ENCODE data around the gene HRAS. TPM values are rescaled to one million over a fixed set of nuclear protein-coding genes. Genes with fewer than 3 reads are reported as not detected.
A peak's percentile ranks its signal among the peaks of the same experiment; 100 is the strongest.

The HRAS gene
- total and polyA plus RNA-seq, 2 of the 13 experiments (the other 11 are each of a cell fraction or from before 2014, with no cell fraction given): 32.9 to 50.0 TPM

DNA sequence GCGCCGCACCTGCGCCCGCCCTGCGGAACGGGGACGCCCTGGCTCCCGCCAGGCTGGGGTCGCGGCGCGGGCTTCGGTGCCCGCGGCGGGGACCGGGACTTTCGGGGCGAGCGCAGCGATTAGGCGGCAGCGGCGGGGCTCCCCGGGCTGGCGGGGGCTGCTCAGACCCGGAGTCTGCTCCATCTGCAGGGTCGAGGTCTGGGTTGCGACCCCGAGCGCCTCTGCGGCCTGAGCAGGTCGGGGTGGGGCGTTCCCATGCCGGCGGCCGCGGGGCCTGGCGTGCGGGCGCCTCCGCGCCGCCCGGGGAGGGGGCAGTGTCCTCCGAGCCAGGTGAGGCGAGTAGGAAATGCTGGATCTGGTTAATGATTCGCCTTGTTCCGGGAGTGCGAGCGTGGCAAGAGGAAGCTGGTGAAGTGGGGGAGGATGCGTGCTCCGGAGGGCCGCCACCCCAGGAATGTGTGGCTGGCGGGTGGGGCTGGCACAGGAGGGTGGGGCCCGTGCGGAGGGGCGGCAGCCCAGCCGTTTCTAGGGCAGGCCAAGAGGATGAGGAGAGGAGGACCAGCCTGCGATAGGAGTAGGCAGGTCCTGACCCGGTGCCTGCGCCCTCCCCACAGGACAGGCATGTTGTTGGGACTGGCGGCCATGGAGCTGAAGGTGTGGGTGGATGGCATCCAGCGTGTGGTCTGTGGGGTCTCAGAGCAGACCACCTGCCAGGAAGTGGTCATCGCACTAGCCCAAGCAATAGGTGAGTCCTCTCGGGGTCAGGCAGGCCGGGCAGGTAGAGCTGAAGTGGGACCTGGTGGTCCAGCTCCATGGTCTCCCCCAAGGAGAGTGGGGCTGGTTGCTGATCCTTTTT is 26.0 kb upstream of the HRAS start (continued):
- TF ChIP-seq NFE2L1 (CRISPR knock-in tag; IDR thresholded peaks at IDR 0.05; ENCODE audit: borderline replicate concordance) (no peak), ZNF709 (CRISPR knock-in tag; IDR thresholded peaks at IDR 0.05) (0 out of 2 replicates have a peak, but pooled peaks have one; percentile 60), MAZ (IDR thresholded peaks at IDR 0.05; ENCODE audit: borderline replicate concordance, low read depth, low read length) (peak; percentile 75), MAZ (CRISPR knock-in tag; IDR thresholded peaks at IDR 0.05; ENCODE audit: low read depth) (peak; percentile 66), ZNF431 (CRISPR knock-in tag; IDR thresholded peaks at IDR 0.05; ENCODE audit: borderline replicate concordance, low read depth) (no peak), MIXL1 (CRISPR knock-in tag; IDR thresholded peaks at IDR 0.05) (no peak), MEF2D (CRISPR knock-in tag; IDR thresholded peaks at IDR 0.05) (0 out of 2 replicates have a peak, but pooled peaks have one; percentile 38), SP4 (CRISPR knock-in tag; IDR thresholded peaks at IDR 0.05) (no peak), YEATS4 (CRISPR knock-in tag; IDR thresholded peaks at IDR 0.05; ENCODE audit: borderline replicate concordance) (peak; percentile 88)
- TF ChIP-seq, protein P1, sequence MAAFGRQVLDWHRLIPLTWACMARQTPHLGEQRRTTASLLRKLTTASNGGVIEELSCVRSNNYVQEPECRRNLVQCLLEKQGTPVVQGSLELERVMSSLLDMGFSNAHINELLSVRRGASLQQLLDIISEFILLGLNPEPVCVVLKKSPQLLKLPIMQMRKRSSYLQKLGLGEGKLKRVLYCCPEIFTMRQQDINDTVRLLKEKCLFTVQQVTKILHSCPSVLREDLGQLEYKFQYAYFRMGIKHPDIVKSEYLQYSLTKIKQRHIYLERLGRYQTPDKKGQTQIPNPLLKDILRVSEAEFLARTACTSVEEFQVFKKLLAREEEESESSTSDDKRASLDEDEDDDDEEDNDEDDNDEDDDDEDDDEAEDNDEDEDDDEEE (CRISPR knock-in tag; IDR thresholded peaks at IDR 0.05): no peak
- TF ChIP-seq, protein P2, sequence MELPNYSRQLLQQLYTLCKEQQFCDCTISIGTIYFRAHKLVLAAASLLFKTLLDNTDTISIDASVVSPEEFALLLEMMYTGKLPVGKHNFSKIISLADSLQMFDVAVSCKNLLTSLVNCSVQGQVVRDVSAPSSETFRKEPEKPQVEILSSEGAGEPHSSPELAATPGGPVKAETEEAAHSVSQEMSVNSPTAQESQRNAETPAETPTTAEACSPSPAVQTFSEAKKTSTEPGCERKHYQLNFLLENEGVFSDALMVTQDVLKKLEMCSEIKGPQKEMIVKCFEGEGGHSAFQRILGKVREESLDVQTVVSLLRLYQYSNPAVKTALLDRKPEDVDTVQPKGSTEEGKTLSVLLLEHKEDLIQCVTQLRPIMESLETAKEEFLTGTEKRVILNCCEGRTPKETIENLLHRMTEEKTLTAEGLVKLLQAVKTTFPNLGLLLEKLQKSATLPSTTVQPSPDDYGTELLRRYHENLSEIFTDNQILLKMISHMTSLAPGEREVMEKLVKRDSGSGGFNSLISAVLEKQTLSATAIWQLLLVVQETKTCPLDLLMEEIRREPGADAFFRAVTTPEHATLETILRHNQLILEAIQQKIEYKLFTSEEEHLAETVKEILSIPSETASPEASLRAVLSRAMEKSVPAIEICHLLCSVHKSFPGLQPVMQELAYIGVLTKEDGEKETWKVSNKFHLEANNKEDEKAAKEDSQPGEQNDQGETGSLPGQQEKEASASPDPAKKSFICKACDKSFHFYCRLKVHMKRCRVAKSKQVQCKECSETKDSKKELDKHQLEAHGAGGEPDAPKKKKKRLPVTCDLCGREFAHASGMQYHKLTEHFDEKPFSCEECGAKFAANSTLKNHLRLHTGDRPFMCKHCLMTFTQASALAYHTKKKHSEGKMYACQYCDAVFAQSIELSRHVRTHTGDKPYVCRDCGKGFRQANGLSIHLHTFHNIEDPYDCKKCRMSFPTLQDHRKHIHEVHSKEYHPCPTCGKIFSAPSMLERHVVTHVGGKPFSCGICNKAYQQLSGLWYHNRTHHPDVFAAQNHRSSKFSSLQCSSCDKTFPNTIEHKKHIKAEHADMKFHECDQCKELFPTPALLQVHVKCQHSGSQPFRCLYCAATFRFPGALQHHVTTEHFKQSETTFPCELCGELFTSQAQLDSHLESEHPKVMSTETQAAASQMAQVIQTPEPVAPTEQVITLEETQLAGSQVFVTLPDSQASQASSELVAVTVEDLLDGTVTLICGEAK (IDR thresholded peaks at IDR 0.05): no peak
- TF ChIP-seq, protein P2 (CRISPR knock-in tag; IDR thresholded peaks at IDR 0.05): no peak
- TF ChIP-seq, protein P3, sequence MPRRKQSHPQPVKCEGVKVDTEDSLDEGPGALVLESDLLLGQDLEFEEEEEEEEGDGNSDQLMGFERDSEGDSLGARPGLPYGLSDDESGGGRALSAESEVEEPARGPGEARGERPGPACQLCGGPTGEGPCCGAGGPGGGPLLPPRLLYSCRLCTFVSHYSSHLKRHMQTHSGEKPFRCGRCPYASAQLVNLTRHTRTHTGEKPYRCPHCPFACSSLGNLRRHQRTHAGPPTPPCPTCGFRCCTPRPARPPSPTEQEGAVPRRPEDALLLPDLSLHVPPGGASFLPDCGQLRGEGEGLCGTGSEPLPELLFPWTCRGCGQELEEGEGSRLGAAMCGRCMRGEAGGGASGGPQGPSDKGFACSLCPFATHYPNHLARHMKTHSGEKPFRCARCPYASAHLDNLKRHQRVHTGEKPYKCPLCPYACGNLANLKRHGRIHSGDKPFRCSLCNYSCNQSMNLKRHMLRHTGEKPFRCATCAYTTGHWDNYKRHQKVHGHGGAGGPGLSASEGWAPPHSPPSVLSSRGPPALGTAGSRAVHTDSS (CRISPR knock-in tag; conservative IDR thresholded peaks at IDR 0.05): no peak
- TF ChIP-seq, protein P4, sequence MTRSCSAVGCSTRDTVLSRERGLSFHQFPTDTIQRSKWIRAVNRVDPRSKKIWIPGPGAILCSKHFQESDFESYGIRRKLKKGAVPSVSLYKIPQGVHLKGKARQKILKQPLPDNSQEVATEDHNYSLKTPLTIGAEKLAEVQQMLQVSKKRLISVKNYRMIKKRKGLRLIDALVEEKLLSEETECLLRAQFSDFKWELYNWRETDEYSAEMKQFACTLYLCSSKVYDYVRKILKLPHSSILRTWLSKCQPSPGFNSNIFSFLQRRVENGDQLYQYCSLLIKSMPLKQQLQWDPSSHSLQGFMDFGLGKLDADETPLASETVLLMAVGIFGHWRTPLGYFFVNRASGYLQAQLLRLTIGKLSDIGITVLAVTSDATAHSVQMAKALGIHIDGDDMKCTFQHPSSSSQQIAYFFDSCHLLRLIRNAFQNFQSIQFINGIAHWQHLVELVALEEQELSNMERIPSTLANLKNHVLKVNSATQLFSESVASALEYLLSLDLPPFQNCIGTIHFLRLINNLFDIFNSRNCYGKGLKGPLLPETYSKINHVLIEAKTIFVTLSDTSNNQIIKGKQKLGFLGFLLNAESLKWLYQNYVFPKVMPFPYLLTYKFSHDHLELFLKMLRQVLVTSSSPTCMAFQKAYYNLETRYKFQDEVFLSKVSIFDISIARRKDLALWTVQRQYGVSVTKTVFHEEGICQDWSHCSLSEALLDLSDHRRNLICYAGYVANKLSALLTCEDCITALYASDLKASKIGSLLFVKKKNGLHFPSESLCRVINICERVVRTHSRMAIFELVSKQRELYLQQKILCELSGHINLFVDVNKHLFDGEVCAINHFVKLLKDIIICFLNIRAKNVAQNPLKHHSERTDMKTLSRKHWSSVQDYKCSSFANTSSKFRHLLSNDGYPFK (CRISPR knock-in tag; IDR thresholded peaks at IDR 0.05; ENCODE audit: borderline replicate concordance): no peak
